HG03108 (cell line): ENCODE data around the gene KCNG3.

ENCODE experiments used
- ATAC-seq: cut with Tn5 transposase; IDR thresholded peaks from one replicate; pipeline ENCODE4 v1.9.1; 2021; ENCODE audit warnings: moderate library complexity; ENCODE audit not compliant: unreplicated experiment

Gene KCNG3

GRCh38 chr2:42493468-42494354, at the start of gene KCNG3:
TSS of gene KCNG3 (minus strand) at chr2:42493982. CDS start at chr2:42493501, 481 bp downstream.
- ATAC-seq, result no peak

DNA sequence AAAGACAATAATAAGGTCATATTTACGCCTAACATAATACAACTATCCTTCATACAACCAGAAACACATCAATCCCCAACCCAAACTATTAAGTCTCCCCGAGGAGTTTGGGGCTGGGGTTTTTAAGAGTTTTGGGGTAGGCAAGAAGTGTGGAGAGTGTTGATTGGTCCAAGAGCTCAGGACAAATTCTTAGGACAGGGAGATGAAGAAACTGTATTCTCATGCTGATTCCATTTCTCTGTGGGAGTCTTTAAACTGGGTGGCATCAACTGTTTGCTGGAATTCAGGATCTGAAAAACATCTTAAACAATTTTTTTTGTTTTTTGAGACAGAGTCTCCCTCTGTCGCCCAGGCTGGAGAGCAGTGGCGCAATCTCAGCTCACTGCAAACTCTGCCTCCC, 49.1 kb upstream of the KCNG3 start:
- no peak for ATAC-seq

DNA sequence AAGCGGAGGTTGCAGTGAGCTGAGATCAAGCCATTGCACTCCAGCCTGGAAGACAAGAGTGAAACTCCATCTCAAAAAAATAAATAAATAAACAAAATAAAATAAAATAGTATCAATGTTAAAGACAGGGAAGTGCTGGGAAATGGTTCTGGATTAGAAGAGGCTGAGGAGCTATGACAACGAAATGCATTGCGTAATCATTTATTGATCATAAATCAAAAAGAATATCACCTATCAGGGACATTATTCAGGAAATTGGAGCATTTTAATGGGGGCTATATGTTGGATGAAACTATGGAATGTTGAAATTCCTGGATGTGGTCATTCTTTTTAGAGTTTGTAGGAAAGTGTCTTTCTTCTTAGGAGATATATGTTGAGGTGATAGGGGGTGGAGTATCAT, 43.7 kb upstream of the KCNG3 start:
- no peak for ATAC-seq

- no peak for ATAC-seq
These were observed 38.6 kb upstream of the KCNG3 start for GRCh38 chr2:42532397-42532796.

- ATAC-seq, result no peak
These were observed 29.6 kb upstream of the KCNG3 start for GRCh38 chr2:42523341-42523740.

- no peak for ATAC-seq
These were observed 28.3 kb upstream of the KCNG3 start for GRCh38 chr2:42522035-42522434.

- ATAC-seq, result no peak
These were observed 25.8 kb upstream of the KCNG3 start for GRCh38 chr2:42519624-42520023.

- ATAC-seq, result no peak
These were observed 22.7 kb upstream of the KCNG3 start for GRCh38 chr2:42516418-42516901.

DNA sequence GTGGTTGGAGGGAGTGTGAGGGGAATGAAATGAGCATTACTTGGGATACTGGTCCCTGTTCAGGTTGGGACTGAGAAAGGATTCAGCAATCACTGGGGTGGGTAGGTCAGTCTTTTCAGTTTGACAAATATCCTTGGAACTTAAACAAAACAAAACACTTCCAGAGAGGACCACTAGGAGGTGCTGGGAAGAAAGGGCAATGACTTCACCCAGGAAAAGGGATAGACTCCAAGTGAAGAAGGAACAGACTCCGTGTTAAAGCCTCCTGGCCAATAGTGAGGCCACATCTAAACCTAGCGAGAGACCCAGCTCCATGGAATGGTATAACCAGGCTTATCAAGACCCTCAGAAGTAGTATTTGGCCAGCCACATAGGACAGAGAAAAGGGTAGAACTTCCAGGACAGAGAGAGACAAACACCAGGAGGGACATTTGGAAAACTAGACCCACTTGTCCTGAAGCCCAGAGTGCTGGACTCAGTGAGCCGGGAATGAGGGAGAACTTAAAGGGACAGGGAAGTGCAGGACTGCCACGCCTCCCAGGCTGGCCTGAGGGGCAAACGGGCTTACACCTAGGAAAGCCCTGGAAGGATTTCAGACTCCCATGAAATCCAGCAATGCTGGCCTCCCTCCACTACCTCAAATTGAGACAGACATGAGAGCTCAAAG, 19.6 kb upstream of the KCNG3 start:
- ATAC-seq, result no peak

- no peak for ATAC-seq
These were observed 16.9 kb upstream of the KCNG3 start for GRCh38 chr2:42510608-42511243.

DNA sequence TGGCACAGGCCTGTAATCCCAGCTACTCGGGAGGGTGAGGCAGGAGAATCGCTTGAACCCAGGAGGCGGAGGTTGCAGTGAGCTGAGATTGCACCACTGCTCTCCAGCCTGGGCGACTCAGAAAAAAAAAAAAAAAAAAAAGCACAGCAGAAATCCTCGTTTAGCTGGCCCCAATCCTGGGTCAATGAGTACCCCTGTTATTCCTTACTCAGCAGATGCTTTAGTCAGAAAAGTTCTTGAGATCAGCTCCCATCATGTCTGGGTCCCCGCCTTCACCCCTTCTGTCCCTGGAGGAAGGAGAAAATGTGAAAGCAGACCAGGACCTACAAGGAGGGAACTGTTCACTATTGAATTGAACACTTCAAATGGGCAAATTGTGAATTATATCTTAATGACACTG, 16.4 kb upstream of the KCNG3 start:
- ATAC-seq, result no peak

- ATAC-seq, result no peak
These were observed 10.8 kb upstream of the KCNG3 start for GRCh38 chr2:42504364-42505230.

DNA sequence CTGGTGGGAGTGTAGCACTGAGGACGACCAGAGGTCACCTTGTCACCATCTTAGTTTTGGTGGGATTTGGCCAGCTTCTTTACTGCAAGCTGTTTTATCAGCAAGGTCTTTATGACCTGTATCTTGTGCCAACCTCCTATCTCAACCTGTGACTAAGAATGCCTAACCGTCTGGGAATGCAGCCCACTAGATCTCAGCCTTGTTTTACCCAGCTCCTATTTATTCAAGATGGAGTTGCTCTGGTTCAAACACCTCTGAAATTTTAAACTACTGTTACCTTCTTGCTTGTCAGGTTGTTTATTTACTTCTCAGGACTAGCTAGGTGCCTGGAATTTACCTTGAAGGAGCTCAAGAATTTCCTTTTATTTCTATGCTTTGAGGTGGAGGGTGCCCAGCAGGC, 9.5 kb upstream of the KCNG3 start:
- no peak for ATAC-seq

DNA sequence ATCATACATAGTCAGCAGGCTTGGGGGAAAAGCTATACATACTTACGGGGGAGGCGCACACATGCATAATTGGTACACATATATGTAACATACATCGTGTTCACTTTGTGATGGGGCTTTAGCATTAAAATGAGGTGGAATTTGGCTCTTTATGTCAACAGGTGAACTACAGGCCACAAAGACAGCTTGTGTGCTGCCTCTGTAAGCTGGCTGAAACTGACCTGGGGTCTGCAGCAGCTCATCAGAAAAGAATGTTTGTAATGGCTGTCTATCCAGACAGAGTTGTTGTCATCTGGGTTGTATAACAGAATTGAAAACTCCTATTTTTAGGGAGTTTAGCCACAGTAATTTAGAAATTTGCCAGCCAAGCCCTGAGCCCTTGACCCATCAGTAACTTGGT, 4.7 kb upstream of the KCNG3 start:
- ATAC-seq, result no peak

DNA sequence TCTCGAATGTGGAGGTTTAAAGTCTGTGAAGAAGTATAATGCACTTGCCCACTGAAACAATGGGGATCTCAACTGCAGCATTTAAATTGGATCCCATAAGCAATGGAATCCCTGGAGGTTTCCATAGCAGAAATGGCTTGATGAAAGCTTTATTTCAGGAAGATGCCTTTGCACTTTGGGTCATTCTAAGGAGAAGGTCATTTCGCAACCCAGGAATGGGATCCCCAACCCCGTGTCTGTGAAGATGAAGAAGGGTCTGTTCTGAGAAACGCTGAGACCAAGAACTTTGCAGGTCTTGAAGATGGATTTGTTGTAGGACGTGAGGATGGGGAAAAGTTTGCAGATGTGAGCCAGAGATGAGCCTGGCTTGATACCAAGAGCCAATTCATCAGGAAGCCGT, 1.8 kb upstream of the KCNG3 start:
- no peak for ATAC-seq

DNA sequence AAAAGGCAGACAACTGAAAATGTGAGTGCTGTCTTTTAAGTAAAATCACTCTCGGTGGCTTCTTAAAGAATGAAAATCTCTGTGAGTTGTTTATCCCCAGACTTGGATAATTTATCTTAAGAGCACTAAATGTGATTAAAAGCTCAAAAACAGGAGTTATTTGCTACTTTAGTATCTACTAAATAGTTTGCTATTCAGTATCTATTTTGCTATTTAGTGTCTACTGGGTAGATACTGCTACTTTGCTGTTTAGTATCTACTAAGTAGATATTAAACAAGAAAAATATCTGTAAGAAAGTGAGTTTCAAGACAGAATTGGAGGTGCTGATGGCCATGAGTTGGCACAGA, 1.4 kb upstream of the KCNG3 start:
- no peak for ATAC-seq

DNA sequence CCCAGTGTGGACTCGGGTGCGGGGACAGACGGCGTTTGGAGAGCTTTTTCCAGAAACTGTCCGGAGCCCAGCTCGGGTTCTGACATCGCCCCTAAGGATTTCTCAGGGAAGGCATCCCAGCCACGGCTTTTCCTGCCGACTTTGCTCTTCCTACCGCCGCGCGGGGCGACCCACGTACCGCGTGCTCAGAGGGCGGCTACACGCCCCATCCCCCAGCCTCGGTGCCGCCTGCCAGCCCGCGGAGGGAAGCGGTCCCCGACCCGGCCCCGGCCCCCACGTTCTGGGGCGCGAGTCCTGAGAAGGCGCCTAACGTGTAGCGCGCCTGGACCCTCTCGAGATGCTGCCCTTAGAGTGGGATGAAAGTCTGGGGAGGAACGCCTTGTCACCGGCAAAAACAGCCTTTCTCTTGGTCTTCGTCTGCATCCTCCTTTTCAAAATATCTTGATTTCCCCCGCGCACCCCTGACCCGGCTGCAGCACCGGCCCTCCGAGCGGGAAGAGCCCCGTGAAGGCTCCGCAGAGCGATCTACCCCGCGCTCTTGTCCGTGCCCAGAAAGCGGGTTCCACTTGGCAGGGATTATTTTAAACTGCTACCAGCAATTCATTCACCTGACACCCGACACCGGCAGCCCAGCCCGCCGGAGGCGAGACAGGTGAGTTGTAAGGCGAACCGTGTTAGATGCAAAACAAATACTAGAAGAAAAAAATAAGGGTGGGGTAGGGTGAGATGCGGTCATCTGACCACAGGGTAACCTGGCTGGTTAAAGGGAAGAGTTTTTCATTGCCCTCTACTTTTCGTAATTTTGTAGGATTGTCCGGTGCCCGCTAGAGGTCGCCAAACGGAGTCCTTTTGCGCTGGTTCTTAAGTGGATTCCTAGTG, 812 bp upstream of the KCNG3 start:
- ATAC-seq, result peak; percentile 55

DNA sequence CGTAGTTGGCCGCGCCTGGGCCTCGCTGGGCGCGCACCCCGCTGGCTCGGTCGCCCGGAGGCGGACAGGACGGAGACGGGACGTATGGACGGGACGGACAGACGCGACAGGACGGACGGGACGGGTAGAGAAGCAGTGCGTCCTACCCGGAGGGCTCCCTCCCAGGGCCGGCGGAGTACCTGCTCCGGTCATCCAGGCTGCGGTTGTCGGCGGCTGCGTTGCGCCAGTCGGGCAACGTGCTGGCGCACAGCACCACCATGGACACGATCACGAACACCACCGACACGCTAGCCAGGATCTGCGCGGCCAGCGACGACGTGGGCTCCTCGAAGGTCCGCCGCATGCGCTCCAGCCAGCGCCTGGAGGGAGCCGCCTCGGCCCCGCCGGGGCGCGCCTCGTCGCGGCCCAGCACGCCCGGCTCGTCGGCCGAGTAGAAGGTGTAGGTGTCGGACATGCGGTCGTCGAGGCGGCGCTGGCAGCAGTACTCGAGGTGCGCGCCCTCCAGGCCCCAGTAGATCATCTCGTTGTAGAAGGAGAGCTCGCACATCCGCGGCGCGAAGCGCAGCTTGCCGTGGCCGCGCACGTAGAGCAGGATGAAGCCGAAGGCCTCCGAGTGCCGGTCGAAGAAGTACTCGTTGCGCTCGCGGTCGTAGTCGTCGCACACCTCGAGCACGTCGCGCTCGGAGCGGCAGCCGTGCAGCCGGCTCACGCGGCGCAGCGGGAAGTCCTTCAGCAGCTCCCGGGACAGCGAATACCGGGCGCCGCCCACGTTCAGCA, 903 bp downstream of the KCNG3 start:
- no peak for ATAC-seq

DNA sequence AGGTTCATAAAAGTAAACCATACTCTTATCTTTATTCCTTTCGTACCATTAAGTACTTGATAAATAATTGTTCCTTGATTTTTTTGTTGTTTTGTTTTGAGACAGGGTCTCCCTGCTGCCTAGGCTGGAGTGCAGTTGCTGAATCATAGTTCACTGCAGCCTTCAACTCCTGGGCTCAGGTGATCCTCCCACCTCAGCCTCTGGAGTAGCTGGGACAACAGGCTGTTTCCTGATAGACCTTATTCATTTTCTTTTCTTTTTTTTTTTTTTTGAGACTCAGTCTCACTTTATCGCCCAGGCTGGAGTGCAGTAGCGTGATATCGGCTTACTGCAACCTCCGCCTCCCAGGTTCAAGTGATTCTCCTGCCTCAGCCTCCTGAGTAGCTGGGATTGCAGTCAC, 5.5 kb downstream of the KCNG3 start:
- ATAC-seq, result no peak
